Spleen (tissue), 11 donors: Measurements from ENCODE around the gene ZNF638. TPM values are rescaled to one million over a fixed set of nuclear protein-coding genes. Genes with fewer than 3 reads are reported as not detected.
"Not testable (repeated sequence)": the region's sequence is repeated elsewhere in the genome, so short reads cannot be mapped to it uniquely, and the experiment has no call there.

Experiments used
- DNase-seq: peaks from one replicate; pipeline ENCODE4 v3.0.0-alpha.2; 2020
- H3K27ac ChIP-seq, 8 donors: fragments of 200-600 bp; sonication (generic) in 7 of 8; 1 replicate in 4 of 8; 2 replicates in 4 of 8; pipeline versions ENCODE4 v1.5.0 to v1.8.0; 2016 to 2021; ENCODE audit warnings: inconsistent platforms in 4 of 8, mild to moderate bottlenecking in 4 of 8, moderate library complexity in 1 of 8
- H3K27me3 ChIP-seq, 7 donors: fragments of 200-600 bp; sonication (generic) in 6 of 7; replicated peaks in 1 of 7; 1 replicate in 4 of 7; 2 replicates in 3 of 7; pipeline versions ENCODE4 v1.5.0 to v1.8.0; 2016 to 2021; ENCODE audit warnings: inconsistent platforms in 3 of 7, mild to moderate bottlenecking in 1 of 7
- H3K36me3 ChIP-seq, 6 donors: fragments of 200-600 bp; sonication (generic) in 5 of 6; 1 replicate in 4 of 6; 2 replicates in 2 of 6; pipeline versions ENCODE4 v1.5.0 to v1.8.0; 2016 to 2021; ENCODE audit warnings: inconsistent platforms in 2 of 6
- H3K4me1 ChIP-seq, 6 donors: fragments of 200-600 bp; sonication (generic) in 5 of 6; 1 replicate in 3 of 6; 2 replicates in 3 of 6; pipeline versions ENCODE4 v1.5.0 to v1.8.0; 2016 to 2021; ENCODE audit warnings: inconsistent platforms in 3 of 6
- H3K4me3 ChIP-seq, 8 donors: fragments of 200-600 bp; sonication (generic) in 7 of 8; 1 replicate in 4 of 8; 2 replicates in 4 of 8; pipeline versions ENCODE4 v1.5.0 to v1.8.0; 2016 to 2021; ENCODE audit warnings: inconsistent platforms in 4 of 8, mild to moderate bottlenecking in 4 of 8, moderate library complexity in 2 of 8
- H3K9me3 ChIP-seq, 8 donors: fragments of 200-600 bp; sonication (generic) in 7 of 8; 1 replicate in 4 of 8; 2 replicates in 4 of 8; pipeline versions ENCODE4 v1.5.0 to v1.8.0; 2016 to 2021; ENCODE audit warnings: inconsistent platforms in 4 of 8
- POLR2A ChIP-seq, 3 donors: fragments of 450-650 bp; IDR thresholded peaks; one replicate each; pipeline ENCODE4 v1.5.1; 2017; ENCODE audit warnings: antibody characterized with exemption in 3 of 3, mild to moderate bottlenecking in 1 of 3
- POLR2AphosphoS5 ChIP-seq, 3 donors: sonication (generic); formaldehyde crosslinking; IDR thresholded peaks; one replicate each; pipeline ENCODE4 v1.5.1; 2017; ENCODE audit warnings: antibody characterized with exemption in 3 of 3
- WGBS, 5 donors: extraction: QIAGEN DNeasy Blood & Tissue Kit in 3 of 5; methylation state at CpG; one replicate each; pipeline versions ENCODE4 v1.1.5 to v1.1.7; 2013 to 2018; 5-methylcytosine and 5-hydroxymethylcytosine counted together
- intact Hi-C: fragments of 100-400 bp; cut with DNase I; formaldehyde crosslinking; loops from one replicate; pipeline ENCODE4 v1.15.0; 2023; ENCODE audit warnings: low total_unique reads
- polyA plus RNA-seq, 3 donors: library from polyadenylated mRNA; stranded (reverse); fragments of 200-250 nt; gene quantifications; one replicate each; pipeline ENCODE4 v1.2.1, GENCODE V29; 2013
- total RNA-seq, 7 donors: library from RNA; depleted of rRNA in 3 of 7; stranded (reverse); fragments of >200 nt in 3 of 7; fragmentation: NEBNext Ultra II Directional in 4 of 7; extraction: Animal tissue kit (Norgen Biotek cat#: 25700) in 4 of 7; gene quantifications; one replicate each; pipeline versions ENCODE4 v1.1.0 to v1.2.1, GENCODE V29; 2016 to 2021
- TF ChIP-seq, protein P1 (sequence below), 11 experiments: fragments of 200-600 bp in 7 of 11; fragments of 450-650 bp in 4 of 11; sonication (generic) in 4 of 11; IDR thresholded peaks in 8 of 11; conservative IDR thresholded peaks in 3 of 11; 1 replicate in 7 of 11; 2 replicates in 4 of 11; pipeline versions ENCODE4 v1.4.0 to v1.8.0; 2016 to 2021; ENCODE audit warnings: antibody characterized with exemption in 11 of 11, inconsistent platforms in 4 of 11, mild to moderate bottlenecking in 1 of 11
- donor health status: healthy with polysubstance abuse.
- donor health status: DM: no; HTN: no; CAD: no; lungs with moderate emphysema.
- donor health status: DM: no; HTN: no; CAD: no.
- donor health status: Bipolar disorder and iron deficiency.
- donor health status: healthy.
- donor health status: DM: no; HTN: no; CAD: no.
- donor health status: DM: yes; HTN: yes; CAD: no.

ZNF638 gene
- total and polyA plus RNA-seq, 10 donors, result 80.7 to 310 (median 158) TPM

DNA sequence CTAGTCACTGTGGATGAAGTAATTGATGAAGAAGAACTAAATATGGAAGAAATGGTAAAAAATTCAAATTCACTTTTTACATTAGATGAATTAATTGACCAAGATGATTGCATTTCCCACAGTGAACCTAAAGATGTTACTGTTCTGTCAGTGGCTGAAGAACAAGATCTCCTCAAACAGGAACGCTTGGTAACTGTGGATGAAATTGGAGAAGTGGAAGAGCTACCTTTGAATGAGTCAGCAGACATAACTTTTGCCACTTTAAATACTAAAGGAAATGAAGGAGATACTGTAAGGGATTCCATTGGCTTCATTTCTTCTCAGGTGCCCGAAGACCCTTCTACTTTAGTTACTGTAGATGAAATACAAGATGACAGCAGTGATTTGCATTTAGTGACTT, 95.1 kb downstream of the ZNF638 start:
- Histone ChIP-seq H3K27ac (peak overlapping the region in 3 of 8 donors; percentile 41 to 66 (median 41)), H3K4me1 (peaks cover 0 to 52% (median 10%) of the 10 kb centered on the region in 6 donors), H3K9me3 (no peaks in the 10 kb centered on the region), H3K27me3 (no peaks in the 10 kb centered on the region), H3K36me3 (peaks cover 0 to 96% (median 56%) of the 10 kb centered on the region in 6 donors), H3K4me3 (no peak overlapping the region)
- TF ChIP-seq POLR2AphosphoS5 (IDR thresholded peaks at IDR 0.05), result no peak
- TF ChIP-seq POLR2A (IDR thresholded peaks at IDR 0.05), result no peak
- TF ChIP-seq, protein P1, sequence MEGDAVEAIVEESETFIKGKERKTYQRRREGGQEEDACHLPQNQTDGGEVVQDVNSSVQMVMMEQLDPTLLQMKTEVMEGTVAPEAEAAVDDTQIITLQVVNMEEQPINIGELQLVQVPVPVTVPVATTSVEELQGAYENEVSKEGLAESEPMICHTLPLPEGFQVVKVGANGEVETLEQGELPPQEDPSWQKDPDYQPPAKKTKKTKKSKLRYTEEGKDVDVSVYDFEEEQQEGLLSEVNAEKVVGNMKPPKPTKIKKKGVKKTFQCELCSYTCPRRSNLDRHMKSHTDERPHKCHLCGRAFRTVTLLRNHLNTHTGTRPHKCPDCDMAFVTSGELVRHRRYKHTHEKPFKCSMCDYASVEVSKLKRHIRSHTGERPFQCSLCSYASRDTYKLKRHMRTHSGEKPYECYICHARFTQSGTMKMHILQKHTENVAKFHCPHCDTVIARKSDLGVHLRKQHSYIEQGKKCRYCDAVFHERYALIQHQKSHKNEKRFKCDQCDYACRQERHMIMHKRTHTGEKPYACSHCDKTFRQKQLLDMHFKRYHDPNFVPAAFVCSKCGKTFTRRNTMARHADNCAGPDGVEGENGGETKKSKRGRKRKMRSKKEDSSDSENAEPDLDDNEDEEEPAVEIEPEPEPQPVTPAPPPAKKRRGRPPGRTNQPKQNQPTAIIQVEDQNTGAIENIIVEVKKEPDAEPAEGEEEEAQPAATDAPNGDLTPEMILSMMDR (IDR thresholded peaks at IDR 0.05 in 8 of 11, conservative IDR thresholded peaks at IDR 0.05 in 3 of 11), result no peak
- WGBS, 5 donors, result 74 to 90% (median 83%) methylated on average over 2 of the region's 2 CpGs
- no peak for DNase-seq
- intact Hi-C loops, result no loop called here

- Histone ChIP-seq H3K4me3 (no peak overlapping the region), H3K4me1 (peaks cover 0 to 36% (median 4%) of the 10 kb centered on the region in 6 donors), H3K27ac (no peak overlapping the region), H3K9me3 (no peaks in the 10 kb centered on the region), H3K36me3 (peaks cover 0 to 100% (median 69%) of the 10 kb centered on the region in 6 donors), H3K27me3 (no peaks in the 10 kb centered on the region)
- intact Hi-C loops, result no loop called here
- 96 to 99% (median 97%) methylated on average over 3 of the region's 3 CpGs for WGBS, 5 donors
- no peak for DNase-seq
- TF ChIP-seq, protein P1 (IDR thresholded peaks at IDR 0.05 in 8 of 11, conservative IDR thresholded peaks at IDR 0.05 in 3 of 11), result no peak
- TF ChIP-seq POLR2A (IDR thresholded peaks at IDR 0.05) (no peak), POLR2AphosphoS5 (IDR thresholded peaks at IDR 0.05) (no peak)
Measured at GRCh38 chr2:71428472-71429383, 97.1 kb downstream of the ZNF638 start.

- intact Hi-C loops, H3K9me3 ChIP-seq, DNase-seq, H3K36me3 ChIP-seq, H3K27me3 ChIP-seq, H3K4me3 ChIP-seq, H3K27ac ChIP-seq: not testable (repeated sequence)
- 72 to 84% (median 79%) methylated on average over 5 of the region's 5 CpGs for WGBS, 5 donors
- peaks cover 0 to 18% (median 2%) of the 10 kb centered on the region in 6 donors for H3K4me1 ChIP-seq
Measured at GRCh38 chr2:71445142-71445541, 113.6 kb downstream of the ZNF638 start.

GRCh38 chr2:71446505-71446904, 114.9 kb downstream of the ZNF638 start:
- 82 to 100% (median 91%) methylated on average over 1 of the region's 1 CpG for WGBS, 5 donors
- no peak for DNase-seq
- no peaks in the 10 kb centered on the region for H3K27me3 ChIP-seq
- no peak overlapping the region for H3K4me3 ChIP-seq
- H3K27ac ChIP-seq, result peak overlapping the region in 1 of 8 donors; percentile 19
- intact Hi-C loops, result no loop called here
- TF ChIP-seq POLR2AphosphoS5 (IDR thresholded peaks at IDR 0.05) (no peak), POLR2A (IDR thresholded peaks at IDR 0.05) (no peak)
- TF ChIP-seq, protein P1 (IDR thresholded peaks at IDR 0.05 in 8 of 11, conservative IDR thresholded peaks at IDR 0.05 in 3 of 11), result no peak
- H3K36me3 ChIP-seq, result no peaks in the 10 kb centered on the region
- H3K4me1 ChIP-seq, result peaks cover 0 to 31% (median 7%) of the 10 kb centered on the region in 6 donors
- no peaks in the 10 kb centered on the region for H3K9me3 ChIP-seq
